ENCODE results near the gene ADCY7. TPM values are rescaled to one million over a fixed set of nuclear protein-coding genes. Genes with fewer than 3 reads are reported as not detected.
"Not testable (repeated sequence)": the region's sequence is repeated elsewhere in the genome, so short reads cannot be mapped to it uniquely, and the experiment has no call there.

ADCY7 gene
- total and polyA plus RNA-seq, 4 donors = 20.9 to 105 (median 38.5) TPM

DNA sequence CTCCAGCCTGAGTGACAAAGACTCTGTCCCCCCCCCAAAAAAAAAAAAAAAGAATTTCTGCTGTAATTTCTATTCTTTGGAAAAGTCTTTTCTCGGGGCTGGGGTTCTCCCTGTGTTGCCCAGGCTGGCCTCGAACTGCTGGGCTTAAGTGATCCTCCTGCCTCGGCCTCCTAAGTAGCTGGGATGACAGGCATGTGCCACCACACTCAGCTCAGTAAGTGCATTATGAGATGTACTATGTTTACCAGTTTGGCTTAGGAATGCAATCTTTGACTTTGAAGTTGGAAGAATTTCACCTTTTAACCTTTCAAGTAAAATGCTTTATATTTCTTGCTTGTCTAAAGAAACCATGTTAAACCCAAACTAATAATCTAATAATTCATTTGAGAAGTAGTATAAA is 28.0 kb upstream of the ADCY7 start:
- Histone ChIP-seq H3K4me3 (no peak overlapping the region), H3K27me3 (ENCODE audit: control insufficient read depth in 3 of 3, insufficient read depth in 3 of 3, low read length in 2 of 3) (no peaks in the 10 kb centered on the region), H3K9me3 (ENCODE audit: control insufficient read depth in 4 of 4, insufficient read depth in 3 of 4, low read length in 3 of 4) (no peaks in the 10 kb centered on the region), H3K36me3 (ENCODE audit: control insufficient read depth in 4 of 4, insufficient read depth in 4 of 4, low read length in 4 of 4) (no peaks in the 10 kb centered on the region), H3K9ac (ENCODE audit: insufficient read depth in 1 of 2, low read length in 2 of 2) (no peak overlapping the region), H3K27ac (ENCODE audit: low read depth in 1 of 2, low read length in 1 of 2) (no peak overlapping the region), H3K4me1 (ENCODE audit: control insufficient read depth in 5 of 5, insufficient read depth in 5 of 5, low read length in 5 of 5) (peaks cover 0 to 4% (median 0%) of the 10 kb centered on the region in 5 donors)
- WGBS, 2 donors = 73 to 82% methylated on average over 3 of the region's 3 CpGs
- ATAC-seq (ENCODE audit: insufficient read depth, low FRiP score) (no peak), DNase-seq (no peak)
- no peak for TF ChIP-seq CTCF (IDR thresholded peaks at IDR 0.05; ENCODE audit: control extremely low read depth, extremely low read depth)

GRCh38 chr16:50238868-50239301 is 27.5 kb upstream of the ADCY7 start:
- DNase-seq = peak in 2 of 3 donors; percentile 63 to 82
- Histone ChIP-seq H3K27me3 (ENCODE audit: control insufficient read depth in 3 of 3, insufficient read depth in 3 of 3, low read length in 2 of 3) (no peaks in the 10 kb centered on the region), H3K27ac (ENCODE audit: low read depth in 1 of 2, low read length in 1 of 2) (peak overlapping the region in 1 of 2 donors; percentile 26), H3K36me3 (ENCODE audit: control insufficient read depth in 4 of 4, insufficient read depth in 4 of 4, low read length in 4 of 4) (no peaks in the 10 kb centered on the region), H3K4me3 (no peak overlapping the region), H3K9ac (ENCODE audit: insufficient read depth in 1 of 2, low read length in 2 of 2) (no peak overlapping the region), H3K9me3 (ENCODE audit: control insufficient read depth in 4 of 4, insufficient read depth in 3 of 4, low read length in 3 of 4) (no peaks in the 10 kb centered on the region), H3K4me1 (ENCODE audit: control insufficient read depth in 5 of 5, insufficient read depth in 5 of 5, low read length in 5 of 5) (peaks cover 0 to 4% (median 0%) of the 10 kb centered on the region in 5 donors)
- peak; percentile 54 for ATAC-seq (ENCODE audit: insufficient read depth, low FRiP score)
- no peak for TF ChIP-seq CTCF (IDR thresholded peaks at IDR 0.05; ENCODE audit: control extremely low read depth, extremely low read depth)
- WGBS, 2 donors = 62 to 73% methylated on average over 5 of the region's 5 CpGs

GRCh38 chr16:50243024-50243423 is 23.3 kb upstream of the ADCY7 start:
- H3K9me3 ChIP-seq (ENCODE audit: control insufficient read depth in 4 of 4, insufficient read depth in 3 of 4, low read length in 3 of 4); H3K27ac ChIP-seq (ENCODE audit: low read depth in 1 of 2, low read length in 1 of 2); H3K4me3 ChIP-seq; ATAC-seq (ENCODE audit: insufficient read depth, low FRiP score); H3K36me3 ChIP-seq (ENCODE audit: control insufficient read depth in 4 of 4, insufficient read depth in 4 of 4, low read length in 4 of 4); H3K9ac ChIP-seq (ENCODE audit: insufficient read depth in 1 of 2, low read length in 2 of 2); DNase-seq: not testable (repeated sequence)
- 47 to 64% methylated on average over 6 of the region's 6 CpGs for WGBS, 2 donors
- peaks cover 0 to 14% (median 7%) of the 10 kb centered on the region in 5 donors for H3K4me1 ChIP-seq (ENCODE audit: control insufficient read depth in 5 of 5, insufficient read depth in 5 of 5, low read length in 5 of 5)
- peaks cover 0 to 10% (median 6%) of the 10 kb centered on the region in 3 donors for H3K27me3 ChIP-seq (ENCODE audit: control insufficient read depth in 3 of 3, insufficient read depth in 3 of 3, low read length in 2 of 3)

DNA sequence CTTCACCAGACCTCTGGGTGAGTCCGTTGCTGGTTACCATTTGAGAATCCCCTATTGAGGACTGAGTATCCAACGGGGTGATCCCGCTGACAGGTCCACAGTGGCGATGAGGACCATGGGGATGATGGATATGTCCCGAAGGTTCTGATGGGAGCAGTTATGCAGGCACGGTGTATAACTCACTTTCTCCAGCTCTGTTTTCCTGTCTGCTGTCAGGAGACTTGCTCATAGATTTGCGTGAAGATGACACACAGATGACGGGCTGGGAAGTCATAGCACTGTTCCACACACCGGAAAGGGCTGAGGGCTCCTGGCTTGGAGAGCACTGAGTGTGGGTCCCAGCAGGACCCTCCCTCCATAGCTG is 22.2 kb upstream of the ADCY7 start:
- TF ChIP-seq CTCF (IDR thresholded peaks at IDR 0.05; ENCODE audit: control extremely low read depth, extremely low read depth) = no peak
- ATAC-seq (ENCODE audit: insufficient read depth, low FRiP score) (no peak), DNase-seq (no peak)
- Histone ChIP-seq H3K27me3 (ENCODE audit: control insufficient read depth in 3 of 3, insufficient read depth in 3 of 3, low read length in 2 of 3) (peaks cover 0 to 10% (median 6%) of the 10 kb centered on the region in 3 donors), H3K27ac (ENCODE audit: low read depth in 1 of 2, low read length in 1 of 2) (no peak overlapping the region), H3K4me1 (ENCODE audit: control insufficient read depth in 5 of 5, insufficient read depth in 5 of 5, low read length in 5 of 5) (peaks cover 0 to 13% (median 8%) of the 10 kb centered on the region in 5 donors), H3K4me3 (no peak overlapping the region), H3K9ac (ENCODE audit: insufficient read depth in 1 of 2, low read length in 2 of 2) (no peak overlapping the region), H3K9me3 (ENCODE audit: control insufficient read depth in 4 of 4, insufficient read depth in 3 of 4, low read length in 3 of 4) (peaks cover 0 to 2% (median 0%) of the 10 kb centered on the region in 4 donors), H3K36me3 (ENCODE audit: control insufficient read depth in 4 of 4, insufficient read depth in 4 of 4, low read length in 4 of 4) (no peaks in the 10 kb centered on the region)
- 92 to 93% methylated on average over 9 of the region's 9 CpGs for WGBS, 2 donors

Data from lung (tissue), 12 donors.